Adrenal gland (tissue), 12 donors: ENCODE measurements around the gene LARP1. TPM values are rescaled to one million over a fixed set of nuclear protein-coding genes. Genes with fewer than 3 reads are reported as not detected.

Experiments
- DNase-seq, 7 donors: peaks; one replicate each; pipeline ENCODE4 v3.0.0-alpha.2; 2019 to 2020
- H3K27ac ChIP-seq, 5 donors: fragments of 200-600 bp; sonication (generic) in 4 of 5; 1 replicate in 3 of 5; 2 replicates in 2 of 5; pipeline versions ENCODE4 v1.5.1 to v1.8.0; 2016 to 2020; ENCODE audit warnings: mild to moderate bottlenecking in 1 of 5
- H3K27me3 ChIP-seq: fragments of 200-600 bp; 2 replicates; pipeline ENCODE4 v1.8.0; 2021
- H3K36me3 ChIP-seq, 2 donors: fragments of 200-600 bp; replicated peaks in 1 of 2; 1 replicate in 1 of 2; 2 replicates in 1 of 2; pipeline versions ENCODE4 v1.5.1 to v1.8.0; 2018 to 2022
- H3K4me1 ChIP-seq, 2 donors: fragments of 200-600 bp; replicated peaks in 1 of 2; 1 replicate in 1 of 2; 2 replicates in 1 of 2; pipeline versions ENCODE4 v1.5.1 to v1.8.0; 2018 to 2021
- H3K4me3 ChIP-seq, 4 donors: fragments of 200-600 bp; sonication (generic) in 3 of 4; one replicate each; pipeline ENCODE4 v1.5.1; 2016 to 2018
- H3K9me3 ChIP-seq, 3 donors: fragments of 200-600 bp; sonication (generic) in 1 of 3; replicated peaks in 1 of 3; 1 replicate in 2 of 3; 2 replicates in 1 of 3; pipeline versions ENCODE4 v1.5.1 to v1.8.0; 2016 to 2021
- POLR2A ChIP-seq, 2 donors: fragments of 450-650 bp; IDR thresholded peaks; one replicate each; pipeline ENCODE4 v1.6.1; 2017; ENCODE audit warnings: antibody characterized with exemption in 2 of 2, mild to moderate bottlenecking in 2 of 2, moderate library complexity in 1 of 2
- WGBS, 4 donors: extraction: QIAGEN DNeasy Blood & Tissue Kit in 2 of 4; methylation state at CpG; one replicate each; pipeline versions ENCODE4 v1.1.5 to v1.1.7; 2013 to 2017; 5-methylcytosine and 5-hydroxymethylcytosine counted together
- intact Hi-C, 2 donors: fragments of 100-400 bp; cut with DNase I; formaldehyde crosslinking; loops; one replicate each; pipeline versions ENCODE4 v1.14.1 to v1.15.0; 2022 to 2023
- polyA plus RNA-seq, 3 donors: library from polyadenylated mRNA; stranded (reverse); fragments of 200-250 nt in 2 of 3; fragments of 350-450 nt in 1 of 3; fragmentation: Illumina TruSeq in 1 of 3; extraction: RNeasy Lipid Tissue Mini Kit (QIAGEN cat#74804) in 1 of 3; gene quantifications; one replicate each; pipeline ENCODE4 v1.2.3, GENCODE V29; 2013 to 2014
- total RNA-seq, 9 donors: library from RNA; depleted of rRNA in 4 of 9; stranded (reverse); fragments of >200 nt in 4 of 9; fragments of 120-200 nt in 1 of 9; fragmentation: NEBNext Ultra II Directional in 1 of 9; extraction: Animal tissue kit (Norgen Biotek cat#: 25700) in 1 of 9; gene quantifications; one replicate each; pipeline versions ENCODE4 v1.1.0 to v1.2.4, GENCODE V29; 2013 to 2023
- TF ChIP-seq, protein P1 (sequence below), 6 experiments: fragments of 450-650 bp in 4 of 6; fragments of 200-600 bp in 2 of 6; sonication (generic) in 1 of 6; IDR thresholded peaks; 1 replicate in 5 of 6; 2 replicates in 1 of 6; pipeline versions ENCODE4 v1.5.1 to v1.8.0; 2016 to 2021; ENCODE audit warnings: antibody characterized with exemption in 6 of 6, mild to moderate bottlenecking in 2 of 6, moderate library complexity in 1 of 6
- donor health status: healthy with polysubstance abuse.
- donor health status: Bipolar disorder and iron deficiency.
- donor health status: DM: yes; HTN: yes; CAD: no.
- donor health status: DM: no; HTN: no; CAD: no.
- donor health status: DM: no; HTN: no; CAD: no.
- donor health status: DM: yes; HTN: yes; CAD: no.

The LARP1 gene
- total and polyA plus RNA-seq, 12 donors, result 30.5 to 209 (median 126) TPM

DNA sequence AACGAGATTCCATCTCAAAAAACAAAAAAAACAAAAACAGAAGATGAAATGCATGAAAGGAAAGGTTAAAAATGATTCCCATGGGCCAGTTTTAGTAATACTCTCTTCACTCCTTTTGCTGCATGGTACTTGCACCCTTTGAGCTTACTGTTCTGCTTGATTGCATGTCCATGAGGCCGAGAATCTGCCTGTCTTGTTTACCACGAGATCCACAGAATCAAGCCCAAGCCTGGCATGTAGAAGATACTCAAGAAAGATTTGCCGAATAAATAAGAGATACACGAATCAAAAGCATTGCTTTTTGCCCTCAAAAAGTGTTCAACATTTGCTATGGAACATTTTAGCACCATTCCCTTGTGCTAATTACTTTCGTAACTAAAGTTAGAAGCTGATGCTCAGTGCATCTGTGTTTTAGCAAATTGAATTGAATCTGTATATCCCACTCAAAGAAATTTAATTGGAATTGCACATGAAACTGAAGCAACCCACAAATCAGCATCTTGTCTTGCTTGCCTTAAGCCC, 94.1 kb downstream of the LARP1 start:
- Histone ChIP-seq H3K27me3 (no peaks in the 10 kb centered on the region), H3K4me1 (peaks cover 0 to 36% of the 10 kb centered on the region in 2 donors), H3K4me3 (peak overlapping the region in 1 of 4 donors; percentile 86), H3K36me3 (no peaks in the 10 kb centered on the region), H3K27ac (peak overlapping the region in 3 of 5 donors; percentile 72 to 90 (median 83)), H3K9me3 (no peaks in the 10 kb centered on the region)
- DNase-seq, result peak in 1 of 7 donors; percentile 45
- TF ChIP-seq, protein P1, sequence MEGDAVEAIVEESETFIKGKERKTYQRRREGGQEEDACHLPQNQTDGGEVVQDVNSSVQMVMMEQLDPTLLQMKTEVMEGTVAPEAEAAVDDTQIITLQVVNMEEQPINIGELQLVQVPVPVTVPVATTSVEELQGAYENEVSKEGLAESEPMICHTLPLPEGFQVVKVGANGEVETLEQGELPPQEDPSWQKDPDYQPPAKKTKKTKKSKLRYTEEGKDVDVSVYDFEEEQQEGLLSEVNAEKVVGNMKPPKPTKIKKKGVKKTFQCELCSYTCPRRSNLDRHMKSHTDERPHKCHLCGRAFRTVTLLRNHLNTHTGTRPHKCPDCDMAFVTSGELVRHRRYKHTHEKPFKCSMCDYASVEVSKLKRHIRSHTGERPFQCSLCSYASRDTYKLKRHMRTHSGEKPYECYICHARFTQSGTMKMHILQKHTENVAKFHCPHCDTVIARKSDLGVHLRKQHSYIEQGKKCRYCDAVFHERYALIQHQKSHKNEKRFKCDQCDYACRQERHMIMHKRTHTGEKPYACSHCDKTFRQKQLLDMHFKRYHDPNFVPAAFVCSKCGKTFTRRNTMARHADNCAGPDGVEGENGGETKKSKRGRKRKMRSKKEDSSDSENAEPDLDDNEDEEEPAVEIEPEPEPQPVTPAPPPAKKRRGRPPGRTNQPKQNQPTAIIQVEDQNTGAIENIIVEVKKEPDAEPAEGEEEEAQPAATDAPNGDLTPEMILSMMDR (IDR thresholded peaks at IDR 0.05), result no peak
- no peak for TF ChIP-seq POLR2A (IDR thresholded peaks at IDR 0.05)
- intact Hi-C loops, result no loop called here
- WGBS, 4 donors, result 62 to 68% (median 64%) methylated on average over 6 of the region's 6 CpGs

DNA sequence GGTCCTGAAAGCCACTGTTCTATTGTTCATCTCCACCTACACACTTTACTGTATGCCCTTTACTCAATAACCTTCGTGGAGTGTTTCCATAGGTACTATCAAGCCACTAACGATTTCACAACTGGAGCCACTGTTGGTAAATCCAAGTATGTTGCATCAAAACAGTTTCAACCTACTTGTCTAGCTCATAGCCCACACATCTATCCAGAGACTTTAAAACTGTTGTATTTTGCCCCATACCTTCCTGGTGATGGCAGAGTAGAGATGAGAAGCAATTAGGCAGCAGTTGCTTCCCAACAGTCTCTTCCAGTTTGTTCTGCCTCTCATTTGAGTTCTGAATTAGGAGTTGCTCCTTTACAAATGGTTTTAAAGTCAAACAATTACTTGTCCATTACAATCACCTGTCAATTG, 94.6 kb downstream of the LARP1 start:
- Histone ChIP-seq H3K9me3 (no peaks in the 10 kb centered on the region), H3K27ac (peak overlapping the region in 4 of 5 donors; percentile 44 to 90 (median 78)), H3K4me3 (peak overlapping the region in 3 of 4 donors; percentile 35 to 86 (median 50)), H3K27me3 (no peaks in the 10 kb centered on the region), H3K36me3 (no peaks in the 10 kb centered on the region), H3K4me1 (peaks cover 0 to 33% of the 10 kb centered on the region in 2 donors)
- 5 to 27% (median 11%) methylated on average over 2 of the region's 2 CpGs for WGBS, 4 donors
- intact Hi-C loops, result no loop called here
- TF ChIP-seq, protein P1 (IDR thresholded peaks at IDR 0.05), result no peak
- no peak for TF ChIP-seq POLR2A (IDR thresholded peaks at IDR 0.05)
- peak in 1 of 7 donors; percentile 2 for DNase-seq

DNA sequence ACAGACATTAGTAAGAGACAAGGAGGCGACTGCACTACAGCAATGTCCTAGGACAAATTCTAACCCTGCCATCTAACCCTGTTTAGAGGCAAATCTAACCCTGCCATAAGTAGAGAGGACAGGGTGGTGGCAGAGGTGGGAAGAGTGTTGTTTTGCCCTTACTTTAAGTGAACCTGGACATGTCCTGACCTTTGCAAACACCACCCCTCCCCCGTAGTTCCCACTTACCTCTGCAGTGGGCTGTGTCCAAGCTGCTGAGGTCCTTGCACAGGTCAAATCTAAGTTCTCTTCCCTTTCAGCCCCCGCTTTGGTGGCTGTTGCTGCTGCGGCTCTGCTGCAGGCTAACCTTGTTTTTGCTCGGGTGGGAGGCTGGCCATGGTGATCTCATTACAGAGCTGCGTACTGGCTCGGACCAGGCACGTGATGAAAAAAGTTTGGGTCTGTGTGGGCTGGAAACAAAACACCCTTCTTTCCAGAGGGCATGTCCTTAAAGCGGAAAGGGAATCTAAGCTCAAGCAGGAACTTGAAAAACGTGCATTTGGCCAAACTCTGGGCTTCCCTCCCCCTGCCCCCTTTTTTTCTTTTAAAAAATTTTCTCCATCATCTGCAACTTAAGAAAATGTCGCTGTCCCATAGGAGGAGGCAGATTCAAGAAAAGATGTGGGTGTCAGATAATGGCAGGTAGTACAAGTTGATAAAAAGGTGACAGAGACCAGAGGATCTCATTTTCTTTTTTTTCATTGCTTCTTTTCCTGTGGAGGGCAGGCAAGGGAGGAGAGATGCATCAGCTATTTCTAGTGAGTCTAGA, 95.3 kb downstream of the LARP1 start, which contains the start of gene FAXDC2:
TSS of gene FAXDC2 (minus strand) at position 349 of the 808 bp plus-strand sequence. CDS start 12,425 bp downstream, outside the sequence.
- Histone ChIP-seq H3K27me3 (no peaks in the 10 kb centered on the region), H3K36me3 (no peaks in the 10 kb centered on the region), H3K27ac (peak within 1 kb of the TSS in 4 of 5 donors; percentile 44 to 90 (median 78)), H3K4me1 (peaks cover 0 to 29% of the 10 kb centered on the region in 2 donors), H3K9me3 (no peaks in the 10 kb centered on the region), H3K4me3 (peak within 1 kb of the TSS in 3 of 4 donors; percentile 35 to 86 (median 50))
- 2 to 8% (median 3%) methylated on average over 11 of the region's 11 CpGs for WGBS, 4 donors
- intact Hi-C loops, result no loop called here
- DNase-seq, result peak; percentile 73 to 92 (median 87)
- TF ChIP-seq POLR2A (IDR thresholded peaks at IDR 0.05), result peak; percentile 44 to 91
- TF ChIP-seq, protein P1 (IDR thresholded peaks at IDR 0.05), result no peak

DNA sequence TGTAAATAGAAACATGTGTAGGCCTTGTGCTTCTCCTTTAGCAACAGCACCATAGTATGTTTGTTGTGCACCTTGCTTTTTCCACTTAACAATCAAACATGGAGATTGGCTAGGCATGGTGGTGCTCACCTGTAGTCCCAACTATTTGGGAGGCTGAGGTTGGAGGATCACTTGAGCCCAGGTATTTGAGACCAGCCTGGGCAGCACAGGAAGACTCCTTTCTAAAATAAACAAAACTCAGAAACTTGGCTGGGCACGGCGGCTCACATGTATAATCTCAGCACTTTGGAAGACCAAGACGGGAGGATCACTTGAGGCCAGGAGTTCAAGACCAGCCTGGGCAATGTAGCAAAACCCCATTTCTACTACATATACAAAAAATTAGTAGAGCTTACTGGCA, 96.2 kb downstream of the LARP1 start:
- H3K4me1 ChIP-seq, result peaks cover 0 to 30% of the 10 kb centered on the region in 2 donors
- H3K9me3 ChIP-seq, result no peaks in the 10 kb centered on the region
- 89 to 93% (median 90%) methylated on average over 3 of the region's 3 CpGs for WGBS, 4 donors
- peak in 2 of 7 donors; percentile 14 to 50 for DNase-seq
- TF ChIP-seq, protein P1 (IDR thresholded peaks at IDR 0.05), result no peak
- no peak for TF ChIP-seq POLR2A (IDR thresholded peaks at IDR 0.05)
- intact Hi-C loops, result no loop called here
- peak overlapping the region in 3 of 5 donors; percentile 72 to 90 (median 83) for H3K27ac ChIP-seq
- H3K36me3 ChIP-seq, result no peaks in the 10 kb centered on the region
- H3K27me3 ChIP-seq, result no peaks in the 10 kb centered on the region
- H3K4me3 ChIP-seq, result no peak overlapping the region
